Naive B cell (primary cell): ENCODE data around the gene GARNL3. TPM values are rescaled to one million over a fixed set of nuclear protein-coding genes. Genes with fewer than 3 reads are reported as not detected.

Source experiments
- ATAC-seq, 2 donors: fragments of 150-1000 bp; cut with Tn5 transposase; 2 replicates each; pipeline ENCODE4 v1.10.0; 2021; ENCODE audit warnings: low read depth in 2 of 2, mild to moderate bottlenecking in 2 of 2, moderate library complexity in 2 of 2
- DNase-seq: peaks from one replicate; pipeline ENCODE4 v3.0.0; 2022
- H3K27ac Mint-ChIP-seq, 6 donors: one replicate each; pipeline ENCODE4 v1.8.0; 2020 to 2022; ENCODE audit warnings: mild to moderate bottlenecking in 6 of 6, mixed read lengths in 6 of 6, moderate library complexity in 5 of 6, inconsistent platforms in 2 of 6
- H3K27me3 Mint-ChIP-seq, 3 donors: one replicate each; pipeline ENCODE4 v1.8.0; 2021 to 2022; ENCODE audit warnings: mixed read lengths in 3 of 3, mild to moderate bottlenecking in 1 of 3
- H3K36me3 Mint-ChIP-seq, 2 donors: one replicate each; pipeline ENCODE4 v1.8.0; 2020 to 2022; ENCODE audit warnings: mixed read lengths in 2 of 2, inconsistent platforms in 1 of 2, mild to moderate bottlenecking in 1 of 2
- H3K4me1 Mint-ChIP-seq, 3 donors: one replicate each; pipeline ENCODE4 v1.8.0; 2020 to 2022; ENCODE audit warnings: mixed read lengths in 3 of 3, inconsistent platforms in 1 of 3, mild to moderate bottlenecking in 1 of 3, moderate library complexity in 1 of 3
- H3K4me3 Mint-ChIP-seq, 8 donors: one replicate each; pipeline ENCODE4 v1.8.0; 2020 to 2022; ENCODE audit warnings: mild to moderate bottlenecking in 8 of 8, mixed read lengths in 8 of 8, moderate library complexity in 8 of 8, inconsistent platforms in 2 of 8
- H3K9me3 Mint-ChIP-seq, 7 donors: one replicate each; pipeline ENCODE4 v1.8.0; 2020 to 2022; ENCODE audit warnings: mixed read lengths in 7 of 7, mild to moderate bottlenecking in 5 of 7, inconsistent platforms in 2 of 7, moderate library complexity in 1 of 7
- polyA plus RNA-seq, 6 donors: library from polyadenylated mRNA; unstranded; fragments of 300-500 nt; fragmentation: Illumina TruSeq; gene quantifications; one replicate each; pipeline ENCODE4 v1.2.3, GENCODE V29; 2021; ENCODE audit warnings: low read depth in 6 of 6

The GARNL3 gene
- polyA plus RNA-seq, 6 donors from 2014 or later, result 0.71 to 3.1 (median 1.1) TPM; not detected in 2

- ATAC-seq (no peak), DNase-seq (no peak)
- Mint-ChIP-seq H3K4me3 (no peak overlapping the region), H3K27ac (no peak overlapping the region), H3K27me3 (peaks cover 0 to 8% (median 7%) of the 10 kb centered on the region in 3 donors), H3K36me3 (peaks cover 0 to 7% of the 10 kb centered on the region in 2 donors), H3K4me1 (no peaks in the 10 kb centered on the region), H3K9me3 (no peaks in the 10 kb centered on the region)
These were observed 76.1 kb downstream of the GARNL3 start for GRCh38 chr9:127340721-127341120.

GRCh38 chr9:127341152-127341551 is 76.6 kb downstream of the GARNL3 start:
- Mint-ChIP-seq H3K36me3 (peaks cover 0 to 7% of the 10 kb centered on the region in 2 donors), H3K27me3 (peaks cover 0 to 8% (median 7%) of the 10 kb centered on the region in 3 donors), H3K4me1 (no peaks in the 10 kb centered on the region), H3K27ac (no peak overlapping the region), H3K4me3 (no peak overlapping the region), H3K9me3 (no peaks in the 10 kb centered on the region)
- DNase-seq, result no peak
- ATAC-seq, result no peak

GRCh38 chr9:127344368-127345000 is 79.9 kb downstream of the GARNL3 start:
- Mint-ChIP-seq H3K4me1 (no peaks in the 10 kb centered on the region), H3K27me3 (peaks cover 0 to 14% (median 11%) of the 10 kb centered on the region in 3 donors), H3K36me3 (peaks cover 0 to 7% of the 10 kb centered on the region in 2 donors), H3K9me3 (no peaks in the 10 kb centered on the region), H3K4me3 (no peak overlapping the region), H3K27ac (no peak overlapping the region)
- no peak for ATAC-seq
- no peak for DNase-seq

GRCh38 chr9:127345566-127345965 is 81.0 kb downstream of the GARNL3 start:
- H3K27ac Mint-ChIP-seq, result peak overlapping the region in 1 of 6 donors; percentile 25
- DNase-seq (no peak), ATAC-seq (no peak)
- no peaks in the 10 kb centered on the region for H3K9me3 Mint-ChIP-seq
- H3K4me1 Mint-ChIP-seq, result no peaks in the 10 kb centered on the region
- peaks cover 0 to 5% of the 10 kb centered on the region in 2 donors for H3K36me3 Mint-ChIP-seq
- H3K27me3 Mint-ChIP-seq, result peaks cover 0 to 12% (median 7%) of the 10 kb centered on the region in 3 donors
- H3K4me3 Mint-ChIP-seq, result no peak overlapping the region

- peaks cover 0 to 7% (median 6%) of the 10 kb centered on the region in 3 donors for H3K27me3 Mint-ChIP-seq
- no peaks in the 10 kb centered on the region for H3K9me3 Mint-ChIP-seq
- no peak overlapping the region for H3K27ac Mint-ChIP-seq
- ATAC-seq, result no peak
- no peaks in the 10 kb centered on the region for H3K4me1 Mint-ChIP-seq
- H3K4me3 Mint-ChIP-seq, result no peak overlapping the region
- H3K36me3 Mint-ChIP-seq, result no peaks in the 10 kb centered on the region
- DNase-seq, result no peak
These were observed 82.0 kb downstream of the GARNL3 start for GRCh38 chr9:127346584-127346983.

- Mint-ChIP-seq H3K4me1 (no peaks in the 10 kb centered on the region), H3K36me3 (no peaks in the 10 kb centered on the region), H3K4me3 (no peak overlapping the region), H3K9me3 (no peaks in the 10 kb centered on the region), H3K27me3 (peaks cover 0 to 7% (median 6%) of the 10 kb centered on the region in 3 donors), H3K27ac (no peak overlapping the region)
- ATAC-seq (no peak), DNase-seq (no peak)
These were observed 83.5 kb downstream of the GARNL3 start for GRCh38 chr9:127347831-127348776.

GRCh38 chr9:127349483-127350113 is 85.0 kb downstream of the GARNL3 start:
- no peaks in the 10 kb centered on the region for H3K4me1 Mint-ChIP-seq
- H3K4me3 Mint-ChIP-seq, result no peak overlapping the region
- DNase-seq, result no peak
- ATAC-seq, result no peak
- no peaks in the 10 kb centered on the region for H3K36me3 Mint-ChIP-seq
- no peak overlapping the region for H3K27ac Mint-ChIP-seq
- peaks cover 0 to 12% (median 4%) of the 10 kb centered on the region in 3 donors for H3K27me3 Mint-ChIP-seq
- no peaks in the 10 kb centered on the region for H3K9me3 Mint-ChIP-seq

GRCh38 chr9:127351182-127352166 is 86.9 kb downstream of the GARNL3 start:
- Mint-ChIP-seq H3K4me1 (no peaks in the 10 kb centered on the region), H3K36me3 (peaks cover 0 to 6% of the 10 kb centered on the region in 2 donors), H3K9me3 (no peaks in the 10 kb centered on the region), H3K27me3 (peaks cover 0 to 22% (median 16%) of the 10 kb centered on the region in 3 donors), H3K27ac (no peak overlapping the region), H3K4me3 (no peak overlapping the region)
- DNase-seq (no peak), ATAC-seq (no peak)

GRCh38 chr9:127353882-127354281 is 89.3 kb downstream of the GARNL3 start:
- H3K4me3 Mint-ChIP-seq, result no peak overlapping the region
- no peak for ATAC-seq
- no peaks in the 10 kb centered on the region for H3K4me1 Mint-ChIP-seq
- no peak for DNase-seq
- no peak overlapping the region for H3K27ac Mint-ChIP-seq
- H3K36me3 Mint-ChIP-seq, result peaks cover 0 to 6% of the 10 kb centered on the region in 2 donors
- peaks cover 0 to 18% (median 13%) of the 10 kb centered on the region in 3 donors for H3K27me3 Mint-ChIP-seq
- H3K9me3 Mint-ChIP-seq, result no peaks in the 10 kb centered on the region

- Mint-ChIP-seq H3K4me1 (no peaks in the 10 kb centered on the region), H3K9me3 (no peaks in the 10 kb centered on the region), H3K4me3 (no peak overlapping the region), H3K36me3 (peaks cover 0 to 6% of the 10 kb centered on the region in 2 donors), H3K27me3 (peaks cover 0 to 16% (median 12%) of the 10 kb centered on the region in 3 donors), H3K27ac (no peak overlapping the region)
- ATAC-seq (no peak), DNase-seq (no peak)
These were observed 92.3 kb downstream of the GARNL3 start for GRCh38 chr9:127356906-127357305.

- Mint-ChIP-seq H3K36me3 (peaks cover 0 to 6% of the 10 kb centered on the region in 2 donors), H3K27me3 (peaks cover 0 to 16% (median 12%) of the 10 kb centered on the region in 3 donors), H3K4me3 (no peak overlapping the region), H3K4me1 (no peaks in the 10 kb centered on the region), H3K9me3 (no peaks in the 10 kb centered on the region), H3K27ac (no peak overlapping the region)
- ATAC-seq, result no peak
- no peak for DNase-seq
These were observed 93.5 kb downstream of the GARNL3 start for GRCh38 chr9:127358023-127358535.

- no peak overlapping the region for H3K27ac Mint-ChIP-seq
- no peak for ATAC-seq
These were observed 94.2 kb downstream of the GARNL3 start for GRCh38 chr9:127358770-127359169.

More at GRCh38 chr9:127358770-127359169, 94.2 kb downstream of the GARNL3 start:
- no peak overlapping the region for H3K4me3 Mint-ChIP-seq
- no peaks in the 10 kb centered on the region for H3K9me3 Mint-ChIP-seq
- peaks cover 0 to 6% of the 10 kb centered on the region in 2 donors for H3K36me3 Mint-ChIP-seq
- H3K4me1 Mint-ChIP-seq, result peaks cover 0 to 3% (median 0%) of the 10 kb centered on the region in 3 donors
- peaks cover 0 to 12% (median 11%) of the 10 kb centered on the region in 3 donors for H3K27me3 Mint-ChIP-seq
- DNase-seq, result no peak
